DND-41 (cell line): ENCODE data around the gene FRMPD4.

ENCODE experiments used
- CTCF ChIP-seq: IDR thresholded peaks from 2 replicates; pipeline ENCODE4 v1.5.1; 2012; ENCODE audit warnings: borderline replicate concordance, low read length, moderate library complexity, mild to moderate bottlenecking; ENCODE audit not compliant: poor library complexity, severe bottlenecking; ENCODE audit errors: extremely low read depth
- EZH2 ChIP-seq: IDR thresholded peaks from 3 replicates; pipeline ENCODE4 v1.6.1; 2012; ENCODE audit warnings: borderline replicate concordance, low read depth, mild to moderate bottlenecking, moderate library complexity, low read length, inconsistent platforms; ENCODE audit not compliant: severe bottlenecking

- TF ChIP-seq CTCF (no peak), EZH2 (no peak)
Observed at GRCh38 chrX:12719837-12720236, 581.6 kb downstream of the FRMPD4 start.
